OCI-LY7 (cell line): ENCODE measurements around the gene HDX.

Experiments used
- CTCF ChIP-seq: fragments of 200-600 bp; sonication (generic); conservative IDR thresholded peaks from 2 replicates; pipeline ENCODE4 v1.5.1; 2014; ENCODE audit warnings: mild to moderate bottlenecking, antibody characterized with exemption, low read length, moderate library complexity, mixed read lengths
- EZH2phosphoT487 ChIP-seq: fragments of 200-600 bp; sonication (generic); IDR thresholded peaks from 2 replicates; pipeline ENCODE4 v1.6.1; 2018; ENCODE audit warnings: low read depth, borderline replicate concordance, mild to moderate bottlenecking, mixed run types, antibody characterized with exemption, low read length, moderate library complexity, mixed read lengths

- TF ChIP-seq CTCF (no peak), EZH2phosphoT487 (no peak)
Measured at GRCh38 chrX:84322083-84322827, 180.0 kb downstream of the HDX start.
